Islet precursor cell (in vitro differentiated cells): Measurements from ENCODE around the gene MRPL51.
"Not testable (repeated sequence)": the region's sequence is repeated elsewhere in the genome, so short reads cannot be mapped to it uniquely, and the experiment has no call there.

Experiments used
- DNase-seq: peaks from one replicate; pipeline ENCODE4 v3.0.0-alpha.2; 2018

The MRPL51 gene

GRCh38 chr12:6530576-6531260, 37.7 kb upstream of the MRPL51 start:
- DNase-seq = no peak

GRCh38 chr12:6529291-6529737, 36.3 kb upstream of the MRPL51 start:
- DNase-seq = peak; percentile 87

- DNase-seq = peak; percentile 94
These were observed 35.6 kb upstream of the MRPL51 start for GRCh38 chr12:6528539-6529235.

- DNase-seq = no peak
These were observed 34.6 kb upstream of the MRPL51 start for GRCh38 chr12:6527711-6528110.

- no peak for DNase-seq
These were observed 33.9 kb upstream of the MRPL51 start for GRCh38 chr12:6526766-6527525.

GRCh38 chr12:6526201-6526600, 33.1 kb upstream of the MRPL51 start:
- no peak for DNase-seq

- DNase-seq = no peak
These were observed 31.6 kb upstream of the MRPL51 start for GRCh38 chr12:6524648-6525047.

GRCh38 chr12:6523708-6524107, 30.6 kb upstream of the MRPL51 start:
- DNase-seq = no peak

GRCh38 chr12:6522193-6522592, 29.1 kb upstream of the MRPL51 start:
- DNase-seq = no peak

- DNase-seq = no peak
These were observed 27.1 kb upstream of the MRPL51 start for GRCh38 chr12:6520186-6520585.

GRCh38 chr12:6508087-6508486, 15.0 kb upstream of the MRPL51 start:
- no peak for DNase-seq

GRCh38 chr12:6507102-6507998, 14.3 kb upstream of the MRPL51 start:
- DNase-seq = peak; percentile 61

- no peak for DNase-seq
These were observed 7.4 kb upstream of the MRPL51 start for GRCh38 chr12:6500466-6500865.

GRCh38 chr12:6497291-6497690, 4.2 kb upstream of the MRPL51 start:
- not testable (repeated sequence) for DNase-seq

GRCh38 chr12:6494968-6495367, 1.9 kb upstream of the MRPL51 start:
- DNase-seq = no peak

GRCh38 chr12:6494258-6494743, 1.2 kb upstream of the MRPL51 start:
- no peak for DNase-seq

- DNase-seq = peak; percentile 100
These were observed 615 bp upstream of the MRPL51 start, which contains the start of gene NCAPD2 for GRCh38 chr12:6493497-6494257. NCAPD2 (plus strand) TSS chr12:6494102; CDS start chr12:6495099, 997 bp downstream.

- not testable (repeated sequence) for DNase-seq
These were observed 2.4 kb downstream of the MRPL51 start for GRCh38 chr12:6490673-6491072.

- no peak for DNase-seq
These were observed 3.6 kb downstream of the MRPL51 start for GRCh38 chr12:6489449-6489848.

GRCh38 chr12:6488240-6488639, 4.8 kb downstream of the MRPL51 start:
- DNase-seq = no peak

- DNase-seq = no peak
These were observed 14.6 kb downstream of the MRPL51 start for GRCh38 chr12:6478416-6478815.
